Skeletal muscle tissue (tissue), 4 donors: ENCODE results near the gene ZNF583. TPM values are rescaled to one million over a fixed set of nuclear protein-coding genes. Genes with fewer than 3 reads are reported as not detected.

ENCODE experiments used
- H3K27ac ChIP-seq: one replicate; pipeline ENCODE4 v1.7.0; 2013; ENCODE audit warnings: mild to moderate bottlenecking, low read depth, low read length, inconsistent platforms
- H3K27me3 ChIP-seq, 3 donors: one replicate each; pipeline ENCODE4 v1.7.0; 2013; ENCODE audit warnings: low read length in 3 of 3; ENCODE audit not compliant: control insufficient read depth in 3 of 3, insufficient read depth in 3 of 3
- H3K36me3 ChIP-seq, 3 donors: one replicate each; pipeline ENCODE4 v1.7.0; 2013; ENCODE audit warnings: low read length in 3 of 3; ENCODE audit not compliant: control insufficient read depth in 3 of 3, insufficient read depth in 3 of 3
- H3K4me1 ChIP-seq, 3 donors: one replicate each; pipeline ENCODE4 v1.7.0; 2013; ENCODE audit warnings: low read length in 3 of 3, mild to moderate bottlenecking in 3 of 3; ENCODE audit not compliant: control insufficient read depth in 3 of 3, insufficient read depth in 3 of 3
- H3K4me3 ChIP-seq, 3 donors: one replicate each; pipeline ENCODE4 v1.7.0; 2013; ENCODE audit warnings: low read length in 3 of 3
- H3K9ac ChIP-seq, 3 donors: one replicate each; pipeline ENCODE4 v1.7.0; 2013; ENCODE audit warnings: low read length in 3 of 3, mild to moderate bottlenecking in 3 of 3, moderate library complexity in 2 of 3, low read depth in 1 of 3
- H3K9me3 ChIP-seq, 3 donors: one replicate each; pipeline ENCODE4 v1.7.0; 2013; ENCODE audit warnings: low read length in 3 of 3; ENCODE audit not compliant: control insufficient read depth in 3 of 3
- total RNA-seq: library from RNA; depleted of rRNA; stranded (reverse); fragments of >200 nt; gene quantifications from one replicate; pipeline ENCODE4 v1.2.3, GENCODE V29; 2014
- donor health status: Osteomylitis.

ZNF583 gene
- total RNA-seq, 1 donor from 2014 or later = 8.4 TPM

DNA sequence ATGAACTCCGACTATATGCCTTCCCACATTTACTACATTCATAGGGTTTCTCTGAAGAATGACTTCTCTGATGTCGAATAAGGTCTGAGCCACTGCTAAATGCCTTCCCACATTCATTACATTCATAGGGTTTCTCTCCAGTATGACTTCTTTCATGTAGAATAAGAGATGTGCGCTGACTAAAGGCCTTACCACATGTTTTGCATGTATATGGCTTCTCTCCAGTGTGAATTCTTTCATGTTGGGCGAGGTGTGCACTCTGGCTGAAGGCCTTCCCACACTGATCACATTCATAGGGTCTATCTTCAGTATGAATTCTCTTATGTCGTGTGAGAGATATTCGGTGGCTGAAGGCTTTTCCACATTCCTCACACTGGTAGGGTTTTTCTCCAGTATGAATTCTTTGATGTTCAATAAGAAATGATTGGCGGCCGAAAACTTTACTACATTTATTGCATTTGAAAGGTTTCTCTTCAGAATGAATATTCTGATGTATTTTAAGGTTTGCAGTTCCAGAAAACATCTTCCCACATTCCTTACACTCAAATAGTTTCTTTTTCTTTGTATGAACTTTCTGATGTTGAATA lies 37.2 kb downstream of the ZNF583 start:
- peaks cover 14 to 22% (median 15%) of the 10 kb centered on the region in 3 donors for H3K36me3 ChIP-seq
- H3K27me3 ChIP-seq = no peaks in the 10 kb centered on the region
- no peaks in the 10 kb centered on the region for H3K4me1 ChIP-seq
- H3K9ac ChIP-seq = no peak overlapping the region
- H3K27ac ChIP-seq = no peak overlapping the region
- H3K9me3 ChIP-seq = peaks cover 33 to 57% (median 53%) of the 10 kb centered on the region in 3 donors
- peak overlapping the region in 1 of 3 donors; percentile 49 for H3K4me3 ChIP-seq

DNA sequence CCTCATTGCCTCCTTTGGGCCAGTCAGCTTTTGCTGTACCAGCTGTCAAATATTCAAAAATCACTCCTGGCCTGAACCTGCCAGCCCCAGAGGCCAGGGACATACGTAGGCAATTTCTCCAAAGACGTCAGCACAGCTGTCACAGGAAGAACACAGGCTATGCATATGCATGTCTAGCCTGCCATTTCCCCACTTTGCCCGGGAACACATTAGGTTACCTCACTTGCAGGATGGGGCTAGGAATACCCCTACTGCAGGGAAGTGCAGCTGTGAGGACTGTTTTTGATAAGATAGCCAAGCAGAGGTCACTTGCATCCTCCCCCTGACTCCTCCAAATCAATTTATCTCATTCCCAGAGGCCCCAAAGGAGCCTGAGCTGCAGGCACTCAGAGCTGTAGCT lies 70.2 kb downstream of the ZNF583 start:
- Histone ChIP-seq H3K27ac (no peak overlapping the region), H3K9ac (no peak overlapping the region), H3K9me3 (peaks cover 7 to 24% (median 8%) of the 10 kb centered on the region in 3 donors), H3K27me3 (no peaks in the 10 kb centered on the region), H3K36me3 (peaks cover 21 to 25% (median 22%) of the 10 kb centered on the region in 3 donors), H3K4me1 (peaks cover 7 to 26% (median 16%) of the 10 kb centered on the region in 3 donors), H3K4me3 (no peak overlapping the region)

DNA sequence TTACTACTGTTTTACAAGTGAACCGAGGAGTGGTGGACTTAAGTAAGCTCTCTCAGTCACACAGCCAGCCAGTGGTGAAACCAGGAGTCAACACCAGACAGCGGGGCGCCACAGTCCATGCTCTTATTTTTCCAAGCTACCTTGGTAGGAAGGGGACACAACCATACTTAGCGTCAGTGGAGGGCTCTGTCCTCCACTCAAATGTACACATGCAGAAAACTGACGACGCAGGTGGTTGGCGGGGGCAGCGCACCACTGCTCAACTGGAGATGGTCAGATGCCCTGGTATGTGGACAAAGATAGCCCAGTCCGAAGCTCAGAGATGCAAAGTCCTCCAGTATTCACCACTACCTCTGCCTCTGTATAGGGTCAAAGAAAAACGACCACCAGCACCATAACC lies 72.0 kb downstream of the ZNF583 start:
- Histone ChIP-seq H3K27ac (no peak overlapping the region), H3K9me3 (peaks cover 5 to 16% (median 5%) of the 10 kb centered on the region in 3 donors), H3K4me1 (peaks cover 7 to 26% (median 16%) of the 10 kb centered on the region in 3 donors), H3K36me3 (peaks cover 9 to 12% (median 12%) of the 10 kb centered on the region in 3 donors), H3K9ac (peak overlapping the region in 1 of 3 donors; percentile 20), H3K27me3 (no peaks in the 10 kb centered on the region), H3K4me3 (peak overlapping the region; percentile 81 to 96 (median 95))

Other genes starting within 250 kb of the ZNF583 start
- not detected for gene GALP, start 228.3 kb upstream of the ZNF583 start, total RNA-seq
- under 0.01 TPM for gene ZSCAN5B, start 206.5 kb upstream of the ZNF583 start, total RNA-seq
- not detected for gene ZSCAN5C, start 202.1 kb upstream of the ZNF583 start, total RNA-seq
- not detected for gene EDDM13, start 131.6 kb upstream of the ZNF583 start, total RNA-seq
- gene ZSCAN5A, start 89.5 kb upstream of the ZNF583 start, total RNA-seq = 3.1 TPM
- 4.2 TPM for gene ZNF582, start 10.8 kb upstream of the ZNF583 start, total RNA-seq
- gene ZNF667, start 73.0 kb downstream of the ZNF583 start, total RNA-seq = 4.7 TPM
- 2.6 TPM for gene ZNF471, start 103.5 kb downstream of the ZNF583 start, total RNA-seq
- gene ZFP28, start 134.6 kb downstream of the ZNF583 start, total RNA-seq = 5.7 TPM
- gene ZNF470, start 163.1 kb downstream of the ZNF583 start, total RNA-seq = 3.7 TPM
- gene ZNF71, start 191.0 kb downstream of the ZNF583 start, total RNA-seq = 8.9 TPM
- 0.52 TPM for gene SMIM17, start 238.8 kb downstream of the ZNF583 start, total RNA-seq